ENCODE results near the gene ERP44.

Gene ERP44

DNA sequence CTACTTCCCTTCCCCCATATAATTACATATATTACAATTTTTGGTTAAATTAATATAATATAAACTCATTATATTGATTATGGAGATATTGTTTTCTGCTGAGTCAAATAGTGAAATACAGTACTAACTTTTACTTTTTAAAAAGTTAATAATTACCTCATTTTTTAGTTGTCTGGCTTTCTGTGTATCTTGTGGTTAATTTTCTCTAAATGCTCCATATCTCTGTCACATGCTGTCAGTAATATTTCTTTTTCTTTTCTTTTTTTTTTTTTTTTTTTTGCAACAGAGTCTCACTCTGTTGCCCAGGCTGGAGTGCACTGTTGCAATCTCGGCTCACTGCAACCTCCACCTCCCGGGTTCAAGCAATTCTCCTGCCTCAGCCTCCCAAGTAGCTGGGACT is 169.1 kb downstream of the ERP44 start:
- DNase-seq = no peak
